Measurements from ENCODE around the gene CENPH.

Gene CENPH

GRCh38 chr5:69166686-69167492, 22.5 kb upstream of the CENPH start, which contains the start of gene CCNB1:
TSS of gene CCNB1 (plus strand) at chr5:69167150. CDS start at chr5:69167263, 113 bp downstream.
- TF ChIP-seq RAD21 (IDR thresholded peaks at IDR 0.05; ENCODE audit: low read depth): 0 out of 2 replicates have a peak, but pooled peaks have one; percentile 2
- no peak; the same call in 1 of the 2 replicates for TF ChIP-seq ZBTB7A (IDR thresholded peaks at IDR 0.05; ENCODE audit: low read depth)
- peak; percentile 100 for TF ChIP-seq FOXM1 (IDR thresholded peaks at IDR 0.05; ENCODE audit: borderline replicate concordance, low read depth)
- no peak; the same call in 1 of the 2 replicates for TF ChIP-seq NFIC (IDR thresholded peaks at IDR 0.05)
- TF ChIP-seq EGR1 (IDR thresholded peaks at IDR 0.05): no peak
- TF ChIP-seq CREB1 (IDR thresholded peaks at IDR 0.05; ENCODE audit: low read depth): peak; percentile 46; the same call in 1 of the 2 replicates
- peak; percentile 94 for TF ChIP-seq USF1 (IDR thresholded peaks at IDR 0.05)
- no peak for TF ChIP-seq CEBPB (IDR thresholded peaks at IDR 0.05)
- TF ChIP-seq TAF1 (IDR thresholded peaks at IDR 0.05; ENCODE audit: low read depth): peak; percentile 85
- TF ChIP-seq YY1 (IDR thresholded peaks at IDR 0.05; ENCODE audit: low read depth): no peak; the same call in 1 of the 2 replicates
- no peak for TF ChIP-seq REST (IDR thresholded peaks at IDR 0.05; ENCODE audit: low read depth)
- TF ChIP-seq EP300 (IDR thresholded peaks at IDR 0.05; ENCODE audit: borderline replicate concordance): peak; percentile 43; the same call in 1 of the 2 replicates
- peak; percentile 46 for TF ChIP-seq TEAD4 (IDR thresholded peaks at IDR 0.05)
- TF ChIP-seq TCF12 (IDR thresholded peaks at IDR 0.05; ENCODE audit: low read depth): peak; percentile 60
- peak; percentile 91 for TF ChIP-seq MAX (IDR thresholded peaks at IDR 0.05)

- TF ChIP-seq CREB1 (IDR thresholded peaks at IDR 0.05; ENCODE audit: low read depth) (no peak), TAF1 (IDR thresholded peaks at IDR 0.05; ENCODE audit: low read depth) (no peak), CEBPB (IDR thresholded peaks at IDR 0.05) (no peak), USF1 (IDR thresholded peaks at IDR 0.05) (no peak), FOXM1 (IDR thresholded peaks at IDR 0.05; ENCODE audit: borderline replicate concordance, low read depth) (no peak)
These were observed 21.9 kb upstream of the CENPH start for GRCh38 chr5:69167493-69167855.

GRCh38 chr5:69167929-69168328, 21.5 kb upstream of the CENPH start:
- no peak for TF ChIP-seq FOXM1 (IDR thresholded peaks at IDR 0.05; ENCODE audit: borderline replicate concordance, low read depth)
- TF ChIP-seq YY1 (IDR thresholded peaks at IDR 0.05; ENCODE audit: low read depth): no peak
- TF ChIP-seq TCF12 (IDR thresholded peaks at IDR 0.05; ENCODE audit: low read depth): no peak
- no peak for TF ChIP-seq ZBTB7A (IDR thresholded peaks at IDR 0.05; ENCODE audit: low read depth)
- TF ChIP-seq MAX (IDR thresholded peaks at IDR 0.05): no peak
- no peak for TF ChIP-seq TAF1 (IDR thresholded peaks at IDR 0.05; ENCODE audit: low read depth)
- TF ChIP-seq RAD21 (IDR thresholded peaks at IDR 0.05; ENCODE audit: low read depth): no peak
- TF ChIP-seq USF1 (IDR thresholded peaks at IDR 0.05): no peak

GRCh38 chr5:69170495-69170894, 18.9 kb upstream of the CENPH start:
- TF ChIP-seq TAF1 (IDR thresholded peaks at IDR 0.05; ENCODE audit: low read depth): no peak
- no peak for TF ChIP-seq TCF12 (IDR thresholded peaks at IDR 0.05; ENCODE audit: low read depth)
- no peak for TF ChIP-seq USF1 (IDR thresholded peaks at IDR 0.05)
- TF ChIP-seq ZBTB7A (IDR thresholded peaks at IDR 0.05; ENCODE audit: low read depth): no peak
- no peak for TF ChIP-seq MAX (IDR thresholded peaks at IDR 0.05)
- no peak for TF ChIP-seq FOXM1 (IDR thresholded peaks at IDR 0.05; ENCODE audit: borderline replicate concordance, low read depth)
- TF ChIP-seq EGR1 (IDR thresholded peaks at IDR 0.05): no peak
- no peak for TF ChIP-seq EP300 (IDR thresholded peaks at IDR 0.05; ENCODE audit: borderline replicate concordance)
- TF ChIP-seq REST (IDR thresholded peaks at IDR 0.05; ENCODE audit: low read depth): no peak
- no peak for TF ChIP-seq TEAD4 (IDR thresholded peaks at IDR 0.05)
- no peak for TF ChIP-seq YY1 (IDR thresholded peaks at IDR 0.05; ENCODE audit: low read depth)
- TF ChIP-seq CREB1 (IDR thresholded peaks at IDR 0.05; ENCODE audit: low read depth): no peak
- no peak for TF ChIP-seq NFIC (IDR thresholded peaks at IDR 0.05)
